Esophagus squamous epithelium (tissue), 4 donors: ENCODE data around the gene RNF141.

ENCODE experiments used
- POLR2A ChIP-seq, 4 donors: fragments of 450-650 bp; IDR thresholded peaks; one replicate each; pipeline ENCODE4 v1.6.1; 2017; ENCODE audit warnings: antibody characterized with exemption in 4 of 4, mild to moderate bottlenecking in 4 of 4, moderate library complexity in 3 of 4
- TF ChIP-seq, protein P1 (sequence below), 6 experiments: fragments of 450-650 bp in 4 of 6; fragments of 200-600 bp in 2 of 6; sonication (generic) in 2 of 6; IDR thresholded peaks; one replicate each; pipeline ENCODE4 v1.5.1; 2016 to 2019; ENCODE audit warnings: antibody characterized with exemption in 6 of 6, mild to moderate bottlenecking in 4 of 6, moderate library complexity in 4 of 6

DNA sequence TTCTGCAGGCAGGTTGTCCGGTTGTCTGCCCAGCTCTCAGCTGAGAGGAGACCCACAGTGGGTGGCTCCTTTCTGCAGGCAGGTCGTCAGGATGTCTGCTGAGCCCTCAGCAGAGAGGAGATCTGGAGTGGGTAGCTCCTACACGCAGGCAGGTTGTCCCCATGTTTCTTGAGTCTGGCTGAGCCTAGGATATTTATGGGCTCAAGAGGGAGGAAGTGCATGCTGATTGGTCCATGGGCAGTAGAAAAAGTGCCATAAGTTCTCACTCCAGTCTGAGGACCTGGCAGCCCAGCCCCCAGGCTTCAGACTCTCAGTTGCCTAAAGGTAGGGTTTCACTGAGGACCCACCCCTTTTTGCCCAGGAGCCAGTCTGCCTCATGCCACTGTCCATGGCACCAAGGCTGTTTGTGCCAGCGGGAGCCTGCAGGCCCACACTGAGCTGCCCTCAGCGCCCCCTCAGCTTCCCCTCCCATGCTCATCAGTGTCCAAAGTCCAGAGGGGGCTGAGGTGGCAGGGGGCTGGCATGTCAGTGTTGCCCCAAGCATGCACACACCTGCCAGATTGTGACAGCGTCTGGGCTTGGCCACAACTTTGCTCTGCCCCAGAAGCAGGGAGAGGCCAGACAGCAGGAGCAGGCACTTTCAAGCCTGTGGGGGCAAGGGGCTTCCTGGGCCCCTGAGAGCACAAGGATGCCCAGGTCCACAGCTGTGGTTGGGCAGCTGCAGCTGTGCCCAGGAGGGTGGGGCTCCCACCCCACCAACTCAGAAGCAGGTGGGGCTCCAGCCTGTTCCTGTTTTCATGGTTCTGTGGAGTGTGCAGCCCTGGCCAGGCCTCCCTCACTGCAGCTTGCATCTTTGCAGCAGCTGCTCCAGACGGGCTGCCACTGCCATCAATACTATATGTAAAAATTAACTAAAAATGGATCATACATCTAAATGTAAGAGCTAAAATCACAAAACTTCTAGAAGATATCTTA is 3.8 kb upstream of the RNF141 start:
- TF ChIP-seq, protein P1, sequence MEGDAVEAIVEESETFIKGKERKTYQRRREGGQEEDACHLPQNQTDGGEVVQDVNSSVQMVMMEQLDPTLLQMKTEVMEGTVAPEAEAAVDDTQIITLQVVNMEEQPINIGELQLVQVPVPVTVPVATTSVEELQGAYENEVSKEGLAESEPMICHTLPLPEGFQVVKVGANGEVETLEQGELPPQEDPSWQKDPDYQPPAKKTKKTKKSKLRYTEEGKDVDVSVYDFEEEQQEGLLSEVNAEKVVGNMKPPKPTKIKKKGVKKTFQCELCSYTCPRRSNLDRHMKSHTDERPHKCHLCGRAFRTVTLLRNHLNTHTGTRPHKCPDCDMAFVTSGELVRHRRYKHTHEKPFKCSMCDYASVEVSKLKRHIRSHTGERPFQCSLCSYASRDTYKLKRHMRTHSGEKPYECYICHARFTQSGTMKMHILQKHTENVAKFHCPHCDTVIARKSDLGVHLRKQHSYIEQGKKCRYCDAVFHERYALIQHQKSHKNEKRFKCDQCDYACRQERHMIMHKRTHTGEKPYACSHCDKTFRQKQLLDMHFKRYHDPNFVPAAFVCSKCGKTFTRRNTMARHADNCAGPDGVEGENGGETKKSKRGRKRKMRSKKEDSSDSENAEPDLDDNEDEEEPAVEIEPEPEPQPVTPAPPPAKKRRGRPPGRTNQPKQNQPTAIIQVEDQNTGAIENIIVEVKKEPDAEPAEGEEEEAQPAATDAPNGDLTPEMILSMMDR (IDR thresholded peaks at IDR 0.05): no peak
- no peak for TF ChIP-seq POLR2A (IDR thresholded peaks at IDR 0.05)
